ENCODE measurements around the gene IL17REL.
A peak's percentile ranks its signal among the peaks of the same experiment; 100 is the strongest.

Gene IL17REL

DNA sequence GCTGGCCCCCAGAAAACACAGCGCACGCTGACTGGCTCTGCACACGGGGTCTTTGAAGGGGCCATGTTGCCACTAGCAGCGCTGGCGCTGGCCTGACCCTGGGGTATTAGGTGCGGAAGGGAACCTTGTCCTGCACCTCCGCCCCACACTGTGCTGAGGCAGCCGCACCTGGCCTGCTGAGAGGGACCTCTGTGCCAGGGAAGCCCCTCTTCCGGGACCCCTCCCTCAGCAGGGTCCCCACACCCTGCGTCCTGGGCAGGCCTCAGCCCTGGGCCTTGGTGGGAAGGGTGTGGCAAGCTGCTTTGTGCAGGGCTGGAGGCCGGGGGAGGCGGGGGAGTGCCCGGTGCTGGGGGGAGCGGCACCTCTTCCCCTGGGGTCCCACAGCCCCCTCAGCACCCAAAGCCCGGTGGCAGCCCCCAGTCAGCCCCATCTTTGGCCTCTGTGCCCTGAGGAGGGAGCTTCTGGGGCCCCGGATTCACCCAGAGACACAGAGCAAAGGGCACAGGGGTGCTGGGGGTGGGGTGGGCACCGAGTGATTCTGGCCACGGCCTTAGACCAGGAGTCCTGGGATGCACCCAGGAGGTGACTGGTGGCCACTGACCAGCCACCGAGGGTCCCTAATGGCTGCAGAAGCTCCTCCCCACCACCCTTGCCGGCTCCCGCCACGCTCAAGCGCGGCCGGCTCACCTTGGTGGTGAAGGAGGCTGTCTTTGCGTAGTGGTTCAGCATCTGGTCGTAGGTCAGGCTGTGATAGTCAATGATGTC lies 34.1 kb upstream of the IL17REL start:
- Histone ChIP-seq H3K4me3 (ENCODE audit: low read depth, low read length) (no peak overlapping the region), H3K36me3 (no peaks in the 10 kb centered on the region), H3K27me3 (no peaks in the 10 kb centered on the region), H3K9me3 (no peaks in the 10 kb centered on the region; the same call in 1 of the 2 replicates), H3K4me1 (no peaks in the 10 kb centered on the region)
- DNase-seq, result no peak
- TF ChIP-seq, protein P1, sequence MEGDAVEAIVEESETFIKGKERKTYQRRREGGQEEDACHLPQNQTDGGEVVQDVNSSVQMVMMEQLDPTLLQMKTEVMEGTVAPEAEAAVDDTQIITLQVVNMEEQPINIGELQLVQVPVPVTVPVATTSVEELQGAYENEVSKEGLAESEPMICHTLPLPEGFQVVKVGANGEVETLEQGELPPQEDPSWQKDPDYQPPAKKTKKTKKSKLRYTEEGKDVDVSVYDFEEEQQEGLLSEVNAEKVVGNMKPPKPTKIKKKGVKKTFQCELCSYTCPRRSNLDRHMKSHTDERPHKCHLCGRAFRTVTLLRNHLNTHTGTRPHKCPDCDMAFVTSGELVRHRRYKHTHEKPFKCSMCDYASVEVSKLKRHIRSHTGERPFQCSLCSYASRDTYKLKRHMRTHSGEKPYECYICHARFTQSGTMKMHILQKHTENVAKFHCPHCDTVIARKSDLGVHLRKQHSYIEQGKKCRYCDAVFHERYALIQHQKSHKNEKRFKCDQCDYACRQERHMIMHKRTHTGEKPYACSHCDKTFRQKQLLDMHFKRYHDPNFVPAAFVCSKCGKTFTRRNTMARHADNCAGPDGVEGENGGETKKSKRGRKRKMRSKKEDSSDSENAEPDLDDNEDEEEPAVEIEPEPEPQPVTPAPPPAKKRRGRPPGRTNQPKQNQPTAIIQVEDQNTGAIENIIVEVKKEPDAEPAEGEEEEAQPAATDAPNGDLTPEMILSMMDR (IDR thresholded peaks at IDR 0.05; ENCODE audit: low read depth, low read length), result no peak

DNA sequence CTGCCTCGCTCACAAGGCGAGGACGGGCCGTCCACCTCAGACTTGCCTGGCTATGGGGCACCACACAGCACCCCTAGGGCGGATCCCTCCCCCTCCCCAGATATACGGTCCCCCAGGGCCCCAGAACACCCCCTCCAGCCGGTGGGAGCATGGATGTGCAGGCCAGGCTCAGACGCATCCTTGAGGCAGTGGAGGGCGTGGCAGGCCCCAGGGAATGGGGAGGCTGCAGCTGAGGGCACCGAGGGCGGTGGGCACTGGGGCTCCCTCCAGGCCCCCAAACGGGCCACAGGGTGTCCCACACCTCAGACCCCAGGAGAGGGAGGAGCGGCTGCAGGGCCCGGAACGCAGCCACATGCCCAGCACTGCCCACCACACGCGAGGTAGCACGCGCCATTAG lies 33.5 kb upstream of the IL17REL start:
- TF ChIP-seq, protein P1 (IDR thresholded peaks at IDR 0.05; ENCODE audit: low read depth, low read length), result no peak
- Histone ChIP-seq H3K4me3 (ENCODE audit: low read depth, low read length) (no peak overlapping the region), H3K9me3 (no peaks in the 10 kb centered on the region), H3K36me3 (no peaks in the 10 kb centered on the region), H3K27me3 (no peaks in the 10 kb centered on the region), H3K4me1 (no peaks in the 10 kb centered on the region)
- no peak for DNase-seq

DNA sequence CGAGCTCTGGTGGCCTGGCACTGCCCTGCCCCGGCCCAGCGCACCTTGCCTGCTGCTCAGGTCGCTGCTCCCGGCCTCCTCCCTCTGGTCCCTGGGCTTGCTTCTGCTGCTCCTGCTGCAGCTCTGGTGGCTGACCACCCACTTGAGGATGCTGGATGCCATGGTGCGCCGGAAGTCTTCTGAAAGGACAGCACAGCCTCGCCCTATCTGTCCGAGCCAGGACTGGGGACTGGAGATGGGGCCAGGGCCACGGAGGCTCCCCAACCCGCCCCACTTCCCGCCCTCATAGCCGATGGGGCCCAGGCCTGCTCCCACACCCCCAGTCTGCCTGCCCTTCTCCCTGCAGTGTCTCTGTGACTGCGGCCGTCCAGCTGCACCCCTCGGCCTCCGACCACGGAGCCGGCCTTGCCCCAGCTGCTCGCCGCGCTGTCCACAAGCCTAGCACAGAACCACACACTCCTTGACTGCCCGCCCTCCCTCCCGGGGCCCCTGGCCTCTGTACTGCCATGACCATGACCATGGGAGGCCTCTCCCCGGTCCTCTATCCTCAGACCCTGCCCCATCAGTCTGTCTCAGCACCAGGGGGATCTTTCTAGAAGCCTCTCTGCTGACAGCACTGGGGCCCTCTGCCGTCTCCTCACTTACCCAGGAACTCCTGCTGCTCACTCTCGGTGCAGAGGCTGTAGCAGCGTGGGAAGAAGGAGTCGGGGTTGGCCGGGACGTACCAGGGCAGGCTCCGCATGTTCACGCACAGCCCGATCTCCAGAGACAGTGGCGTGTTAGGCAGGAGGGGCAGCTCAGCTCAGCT lies 32.9 kb upstream of the IL17REL start:
- Histone ChIP-seq H3K27me3 (no peaks in the 10 kb centered on the region), H3K9me3 (no peaks in the 10 kb centered on the region), H3K4me3 (ENCODE audit: low read depth, low read length) (no peak overlapping the region), H3K36me3 (no peaks in the 10 kb centered on the region), H3K4me1 (no peaks in the 10 kb centered on the region)
- TF ChIP-seq, protein P1 (IDR thresholded peaks at IDR 0.05; ENCODE audit: low read depth, low read length), result no peak
- peak; percentile 7 for DNase-seq

DNA sequence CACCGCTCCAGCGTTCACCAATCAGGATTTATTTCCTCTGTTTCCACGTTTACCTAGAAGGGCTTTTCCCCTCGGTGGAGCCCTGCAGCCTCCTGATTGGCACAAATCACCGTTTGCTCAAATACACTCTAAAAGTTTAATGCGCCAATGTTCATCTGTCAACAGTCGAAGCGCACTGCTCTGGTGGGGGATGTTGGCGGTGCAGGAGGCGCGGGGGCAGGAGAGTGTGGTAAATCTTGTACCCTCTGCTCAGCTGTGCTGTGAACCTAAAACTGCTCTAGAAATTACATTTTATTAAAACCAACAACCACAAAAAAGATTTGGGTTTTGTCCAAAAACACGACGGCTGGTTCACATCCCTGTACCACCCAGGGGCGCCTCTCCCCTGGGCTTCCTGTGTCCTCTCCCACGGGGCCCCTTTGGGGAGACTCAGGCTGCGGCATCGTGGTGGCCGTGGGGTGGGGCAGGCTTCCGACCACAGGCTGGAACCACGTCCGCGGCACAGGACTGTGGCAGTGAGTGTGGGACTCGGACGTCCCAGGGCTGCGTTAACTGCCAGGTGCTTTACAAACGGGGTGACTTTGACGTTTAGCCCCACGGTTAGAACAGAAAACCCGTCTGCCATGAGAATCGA lies 32.0 kb upstream of the IL17REL start:
- no peaks in the 10 kb centered on the region for H3K9me3 ChIP-seq
- no peak for DNase-seq

DNA sequence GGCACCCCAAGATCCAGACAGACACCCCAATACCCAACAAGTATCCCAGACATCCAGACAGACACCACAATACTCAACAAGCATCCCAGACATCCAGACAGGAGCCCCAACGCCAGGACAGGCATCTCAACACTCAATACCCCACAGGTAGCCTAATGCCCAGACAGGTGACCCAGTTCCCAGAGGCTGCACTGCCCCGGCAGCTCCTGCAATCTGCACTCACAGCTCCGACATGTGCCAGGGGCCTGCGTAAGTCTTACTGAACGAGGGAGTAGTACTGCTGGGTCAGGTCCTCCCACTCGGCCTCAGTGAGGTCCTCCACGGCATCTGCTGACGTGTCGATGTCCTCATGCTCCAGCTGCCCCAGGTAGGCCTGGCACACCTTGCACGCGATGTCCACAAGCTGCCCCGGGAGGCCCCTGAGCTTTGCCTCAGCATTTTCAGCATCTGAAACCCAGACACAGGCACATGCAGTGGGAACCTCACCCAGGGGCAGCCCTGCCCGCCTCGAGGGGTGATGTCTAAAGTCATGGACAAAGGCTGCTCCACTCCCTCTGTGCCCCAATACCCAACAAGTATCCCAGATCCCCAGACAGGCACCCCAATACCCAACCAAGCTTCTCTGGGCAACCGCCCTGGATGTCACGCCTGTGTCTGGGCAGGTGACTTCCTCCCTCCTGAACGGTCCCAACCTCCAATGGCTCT lies 28.9 kb upstream of the IL17REL start:
- no peaks in the 10 kb centered on the region for H3K27me3 ChIP-seq
- DNase-seq, result no peak
- no peaks in the 10 kb centered on the region for H3K36me3 ChIP-seq
- H3K4me1 ChIP-seq, result no peaks in the 10 kb centered on the region
- TF ChIP-seq, protein P1 (IDR thresholded peaks at IDR 0.05; ENCODE audit: low read depth, low read length), result no peak
- no peak overlapping the region for H3K4me3 ChIP-seq (ENCODE audit: low read depth, low read length)
- no peaks in the 10 kb centered on the region for H3K9me3 ChIP-seq

More for the DNA sequence above, 32.0 kb upstream of the IL17REL start:
- Histone ChIP-seq H3K4me3 (ENCODE audit: low read depth, low read length) (no peak overlapping the region), H3K27me3 (no peaks in the 10 kb centered on the region), H3K36me3 (no peaks in the 10 kb centered on the region), H3K4me1 (no peaks in the 10 kb centered on the region)
- TF ChIP-seq, protein P1 (IDR thresholded peaks at IDR 0.05; ENCODE audit: low read depth, low read length), result no peak
